Urinary bladder (tissue), 4 donors: ENCODE data around the gene NCOA1. TPM values are rescaled to one million over a fixed set of nuclear protein-coding genes. Genes with fewer than 3 reads are reported as not detected.
A peak's percentile ranks its signal among the peaks of the same experiment; 100 is the strongest.

ENCODE experiments used
- DNase-seq: peaks from one replicate; pipeline ENCODE4 v3.0.0-alpha.2; 2015; ENCODE audit errors: extremely low spot score
- H3K27ac ChIP-seq: one replicate; pipeline ENCODE4 v1.5.1; 2013; ENCODE audit warnings: low read depth, mild to moderate bottlenecking, moderate library complexity
- H3K36me3 ChIP-seq: one replicate; pipeline ENCODE4 v1.6.1; 2013; ENCODE audit warnings: mild to moderate bottlenecking, moderate library complexity; ENCODE audit not compliant: insufficient read depth
- H3K4me1 ChIP-seq: one replicate; pipeline ENCODE4 v1.6.1; 2013; ENCODE audit warnings: mild to moderate bottlenecking, moderate library complexity; ENCODE audit not compliant: insufficient read depth
- H3K4me3 ChIP-seq: one replicate; pipeline ENCODE4 v1.5.1; 2013; ENCODE audit warnings: low read depth, low read length
- WGBS: extraction: QIAGEN DNeasy Blood & Tissue Kit; methylation state at CpG from one replicate; pipeline ENCODE4 v1.1.7; 2013; 5-methylcytosine and 5-hydroxymethylcytosine counted together
- polyA plus RNA-seq: library from polyadenylated mRNA; stranded (reverse); fragments of 200-250 nt; gene quantifications from one replicate; pipeline ENCODE4 v1.2.3, GENCODE V29; 2013
- total RNA-seq: library from RNA; depleted of rRNA; stranded (reverse); fragments of >200 nt; gene quantifications from one replicate; pipeline ENCODE4 v1.2.3, GENCODE V29; 2014
- donor health status: healthy with polysubstance abuse.
- donor health status: healthy.

NCOA1 gene
- total RNA-seq (107 TPM), polyA plus RNA-seq (24.4 TPM)

GRCh38 chr2:24490690-24491541 is at the start of gene NCOA1:
TSS of gene NCOA1 (plus strand) at chr2:24491254. CDS start at chr2:24658678, 167,424 bp downstream.
- no peaks in the 10 kb centered on the region for H3K36me3 ChIP-seq
- no peaks in the 10 kb centered on the region for H3K4me1 ChIP-seq
- under 1% methylated on average over 93 of the region's 113 CpGs for WGBS
- DNase-seq, result peak; percentile 77
- H3K27ac ChIP-seq, result peak within 1 kb of the TSS; percentile 98
- H3K4me3 ChIP-seq, result peak within 1 kb of the TSS; percentile 97

DNA sequence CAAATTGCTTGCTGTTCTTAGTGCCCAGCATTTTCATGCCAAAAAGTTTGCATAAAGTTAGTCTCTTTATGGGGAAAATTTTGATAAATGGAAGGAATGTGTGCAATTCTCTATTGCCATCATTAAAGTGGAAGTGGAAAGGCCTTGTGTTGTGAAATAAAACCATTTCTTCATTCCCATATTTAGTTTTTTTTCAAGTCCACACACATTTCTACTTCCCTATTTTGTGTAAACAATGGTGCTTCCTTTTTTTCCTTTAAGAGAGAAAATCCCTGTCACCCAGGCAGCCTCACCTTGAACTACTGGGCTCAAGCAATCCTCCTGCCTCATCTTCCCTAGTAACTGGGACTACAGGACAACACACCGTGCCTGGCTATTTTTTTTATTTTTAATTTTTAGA is 42.3 kb upstream of the NCOA1 start:
- no peak overlapping the region for H3K4me3 ChIP-seq
- no peaks in the 10 kb centered on the region for H3K4me1 ChIP-seq
- H3K27ac ChIP-seq, result no peak overlapping the region
- no peak for DNase-seq
- 93% methylated on average over 1 of the region's 1 CpG for WGBS
- H3K36me3 ChIP-seq, result no peaks in the 10 kb centered on the region

- H3K27ac ChIP-seq, result no peak overlapping the region
- WGBS, result 65% methylated on average over 1 of the region's 1 CpG
- H3K36me3 ChIP-seq, result no peaks in the 10 kb centered on the region
- no peaks in the 10 kb centered on the region for H3K4me1 ChIP-seq
- no peak for DNase-seq
- no peak overlapping the region for H3K4me3 ChIP-seq
These were observed 41.7 kb upstream of the NCOA1 start for GRCh38 chr2:24449344-24449743.

DNA sequence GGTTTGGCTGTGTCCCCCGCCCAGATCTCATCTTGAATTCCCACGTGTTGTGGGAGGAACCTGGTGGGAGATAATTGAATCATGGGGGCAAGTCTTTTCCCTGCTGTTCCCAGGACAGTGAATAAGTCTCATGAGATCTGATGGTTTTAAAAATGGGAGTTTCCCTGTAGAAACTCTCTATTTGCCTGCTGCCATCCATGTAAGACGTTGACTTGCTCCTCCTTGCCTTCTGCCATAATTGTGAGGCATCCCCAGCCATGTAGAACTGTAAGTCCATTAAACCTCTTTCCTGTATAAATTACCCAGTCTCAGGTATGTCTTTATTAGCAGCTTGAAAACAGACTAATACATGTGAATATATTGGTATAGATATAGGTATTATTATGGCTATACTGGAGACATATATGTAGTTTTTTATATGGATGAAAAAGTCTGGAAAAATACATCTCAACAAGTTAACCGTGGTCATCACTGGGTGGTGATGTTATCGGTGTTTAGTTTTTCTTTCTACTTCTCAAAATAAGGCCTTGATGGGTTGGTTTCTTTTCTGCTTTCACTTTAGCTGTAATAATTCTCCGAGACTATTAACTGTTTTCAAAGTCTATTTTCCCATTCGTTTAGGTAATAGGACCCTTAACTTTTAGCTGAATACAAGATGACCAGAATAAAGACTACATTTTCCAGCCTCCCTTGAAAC is 39.1 kb upstream of the NCOA1 start:
- Histone ChIP-seq H3K27ac (no peak overlapping the region), H3K4me3 (no peak overlapping the region), H3K4me1 (no peaks in the 10 kb centered on the region), H3K36me3 (no peaks in the 10 kb centered on the region)
- 83% methylated on average over 7 of the region's 7 CpGs for WGBS
- DNase-seq, result no peak

- Histone ChIP-seq H3K4me1 (no peaks in the 10 kb centered on the region), H3K4me3 (no peak overlapping the region), H3K36me3 (no peaks in the 10 kb centered on the region), H3K27ac (no peak overlapping the region)
- no peak for DNase-seq
- WGBS, result 73% methylated on average over 4 of the region's 4 CpGs
These were observed 38.6 kb upstream of the NCOA1 start for GRCh38 chr2:24452502-24452885.

- WGBS, result 95% methylated on average over 2 of the region's 2 CpGs
- H3K4me1 ChIP-seq, result no peaks in the 10 kb centered on the region
- no peak for DNase-seq
- no peak overlapping the region for H3K27ac ChIP-seq
- H3K4me3 ChIP-seq, result no peak overlapping the region
- H3K36me3 ChIP-seq, result no peaks in the 10 kb centered on the region
These were observed 37.5 kb upstream of the NCOA1 start for GRCh38 chr2:24453379-24454073.

DNA sequence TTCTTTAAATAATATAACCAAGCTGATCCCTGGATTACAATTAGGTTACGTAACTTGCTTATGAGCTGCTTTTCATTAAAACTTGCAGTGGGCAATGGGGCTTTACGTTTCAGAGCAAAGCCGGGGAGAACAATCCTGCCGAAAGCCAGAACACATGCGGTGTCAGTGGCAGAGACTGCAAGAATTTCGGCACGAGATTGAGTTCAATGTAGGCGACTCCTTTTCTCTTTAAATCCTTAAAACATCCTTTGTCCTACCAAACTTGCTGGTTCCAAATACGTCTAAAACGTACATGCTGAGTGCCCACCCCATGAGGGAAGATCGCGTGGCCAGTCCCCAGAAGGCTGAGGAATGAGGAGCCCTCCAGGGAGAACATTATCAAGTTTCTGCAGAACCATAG is 36.8 kb upstream of the NCOA1 start:
- Histone ChIP-seq H3K36me3 (no peaks in the 10 kb centered on the region), H3K4me3 (peak overlapping the region; percentile 29), H3K27ac (no peak overlapping the region), H3K4me1 (no peaks in the 10 kb centered on the region)
- 13% methylated on average over 12 of the region's 12 CpGs for WGBS
- DNase-seq, result no peak

DNA sequence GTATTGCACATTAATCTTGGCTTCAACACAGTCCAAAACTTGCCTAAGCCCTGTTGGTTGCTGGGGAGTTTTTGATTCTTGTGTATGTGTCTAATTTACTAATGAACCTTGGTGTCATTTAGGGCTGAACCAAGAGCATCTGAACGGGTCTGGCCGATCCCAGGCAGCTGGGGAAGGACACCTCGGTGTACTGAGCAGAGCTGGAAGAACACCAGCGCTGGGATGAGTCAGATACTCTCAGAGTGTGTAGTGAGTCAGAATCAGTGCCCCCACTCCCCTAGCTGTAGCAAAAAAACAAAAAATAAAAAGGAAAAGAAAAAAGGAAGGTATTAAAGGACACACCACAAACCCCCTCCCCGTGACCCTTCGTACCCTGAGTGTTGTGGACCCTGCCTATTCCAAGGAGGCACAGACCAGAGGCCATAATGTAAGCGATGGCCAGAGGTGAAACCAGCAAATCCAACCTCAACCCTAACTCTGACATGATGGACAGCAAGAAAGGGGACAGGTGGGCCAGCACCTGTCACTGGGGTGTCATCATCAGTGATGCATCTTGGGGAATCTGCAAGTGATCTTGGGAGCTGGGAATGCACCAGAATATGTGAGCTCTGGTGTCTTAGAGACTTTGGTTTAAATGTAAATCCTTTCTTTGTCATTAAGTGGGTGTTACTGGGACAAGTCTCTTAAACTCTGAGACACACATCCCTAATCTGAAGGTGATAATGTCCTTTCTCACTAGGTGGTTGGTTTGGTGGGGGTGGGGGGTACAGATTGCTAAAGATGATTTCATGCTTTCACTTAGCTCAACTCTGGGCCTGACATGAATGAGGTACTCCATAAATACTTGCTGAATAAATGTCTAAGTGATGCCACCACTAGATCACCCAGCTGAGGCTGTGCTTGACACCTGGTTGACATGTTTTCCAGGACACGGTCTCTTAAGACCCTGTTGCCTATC is 34.2 kb upstream of the NCOA1 start:
- Histone ChIP-seq H3K4me3 (no peak overlapping the region), H3K27ac (no peak overlapping the region), H3K4me1 (no peaks in the 10 kb centered on the region), H3K36me3 (no peaks in the 10 kb centered on the region)
- WGBS, result 52% methylated on average over 8 of the region's 8 CpGs
- no peak for DNase-seq

- no peak for DNase-seq
- no peak overlapping the region for H3K27ac ChIP-seq
These were observed 33.2 kb upstream of the NCOA1 start for GRCh38 chr2:24457696-24458386.

GRCh38 chr2:24459224-24460161 is 31.6 kb upstream of the NCOA1 start:
- WGBS, result 97% methylated on average over 5 of the region's 5 CpGs
- DNase-seq, result no peak

More at GRCh38 chr2:24457696-24458386, 33.2 kb upstream of the NCOA1 start:
- Histone ChIP-seq H3K4me3 (no peak overlapping the region), H3K4me1 (no peaks in the 10 kb centered on the region), H3K36me3 (no peaks in the 10 kb centered on the region)
- WGBS, result 86% methylated on average over 5 of the region's 5 CpGs

GRCh38 chr2:24461685-24462084 is 29.4 kb upstream of the NCOA1 start:
- no peaks in the 10 kb centered on the region for H3K36me3 ChIP-seq
- no peak for DNase-seq
- H3K4me3 ChIP-seq, result no peak overlapping the region
- no peaks in the 10 kb centered on the region for H3K4me1 ChIP-seq
- no peak overlapping the region for H3K27ac ChIP-seq
- WGBS, result 62% methylated on average over 2 of the region's 2 CpGs

More at GRCh38 chr2:24459224-24460161, 31.6 kb upstream of the NCOA1 start:
- no peak overlapping the region for H3K27ac ChIP-seq
- H3K36me3 ChIP-seq, result no peaks in the 10 kb centered on the region
- H3K4me3 ChIP-seq, result no peak overlapping the region
- no peaks in the 10 kb centered on the region for H3K4me1 ChIP-seq

- Histone ChIP-seq H3K4me1 (no peaks in the 10 kb centered on the region), H3K36me3 (no peaks in the 10 kb centered on the region), H3K27ac (no peak overlapping the region), H3K4me3 (no peak overlapping the region)
- no peak for DNase-seq
- WGBS, result 88% methylated on average over 1 of the region's 1 CpG
These were observed 27.8 kb upstream of the NCOA1 start for GRCh38 chr2:24463271-24463670.
